HG03139 (cell line): ENCODE data around the gene SAMD11.
"Not testable (repeated sequence)": the region's sequence is repeated elsewhere in the genome, so short reads cannot be mapped to it uniquely, and the experiment has no call there.

Source experiments
- ATAC-seq: cut with Tn5 transposase; IDR thresholded peaks from one replicate; pipeline ENCODE4 v1.9.1; 2021; ENCODE audit not compliant: unreplicated experiment

Gene SAMD11

GRCh38 chr1:943545-944340 lies 20.0 kb downstream of the SAMD11 start:
- ATAC-seq = no peak

DNA sequence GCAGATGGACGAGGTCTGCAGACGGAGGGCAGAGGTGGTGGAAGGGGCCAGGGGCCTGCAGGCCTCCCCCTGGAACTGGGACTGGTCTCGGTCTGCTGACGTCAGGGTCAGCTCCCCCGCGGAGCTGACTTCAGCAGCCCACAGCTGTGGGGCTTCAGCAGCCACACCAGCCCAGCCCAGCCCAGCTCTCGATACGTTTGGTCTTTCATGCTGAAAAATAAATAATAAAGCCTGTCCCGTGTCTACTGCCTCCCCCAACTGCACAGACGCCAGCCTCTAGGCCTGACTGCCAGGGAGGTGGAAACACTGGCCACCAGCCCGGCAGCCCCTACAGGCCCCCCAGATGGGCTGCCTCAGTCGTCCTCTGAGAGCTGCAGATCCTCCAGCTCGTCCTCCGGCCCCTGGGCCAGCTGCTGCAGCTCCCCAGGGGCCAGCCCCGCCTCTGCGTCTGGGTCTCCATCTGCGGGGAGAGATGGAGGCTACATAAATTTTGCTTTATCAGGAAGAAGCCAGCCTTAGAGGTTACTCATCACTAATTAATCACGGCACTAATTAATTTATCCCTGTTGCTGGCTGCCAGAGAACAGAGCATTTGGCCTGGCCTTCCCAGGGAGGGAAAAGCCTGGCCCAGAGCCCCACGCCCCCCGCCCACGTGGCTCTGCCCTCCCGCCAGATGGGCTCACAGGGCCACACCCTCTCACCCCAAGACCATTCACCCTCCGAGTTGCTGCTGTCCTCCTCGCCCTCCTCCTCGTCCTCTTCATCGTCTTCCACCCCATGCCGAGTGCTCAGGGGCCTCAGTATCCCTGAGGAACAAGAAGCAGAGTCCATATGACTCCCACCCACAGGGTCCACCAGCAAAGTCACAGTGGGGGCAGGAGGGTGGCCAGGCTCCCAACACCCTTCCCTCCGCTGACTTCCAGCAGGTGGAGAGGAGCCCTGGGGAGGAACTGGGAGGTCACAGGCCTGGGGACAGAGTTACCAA lies 20.9 kb downstream of the SAMD11 start:
- no peak for ATAC-seq

- no peak for ATAC-seq
Observed at GRCh38 chr1:945688-946556, 22.2 kb downstream of the SAMD11 start.

DNA sequence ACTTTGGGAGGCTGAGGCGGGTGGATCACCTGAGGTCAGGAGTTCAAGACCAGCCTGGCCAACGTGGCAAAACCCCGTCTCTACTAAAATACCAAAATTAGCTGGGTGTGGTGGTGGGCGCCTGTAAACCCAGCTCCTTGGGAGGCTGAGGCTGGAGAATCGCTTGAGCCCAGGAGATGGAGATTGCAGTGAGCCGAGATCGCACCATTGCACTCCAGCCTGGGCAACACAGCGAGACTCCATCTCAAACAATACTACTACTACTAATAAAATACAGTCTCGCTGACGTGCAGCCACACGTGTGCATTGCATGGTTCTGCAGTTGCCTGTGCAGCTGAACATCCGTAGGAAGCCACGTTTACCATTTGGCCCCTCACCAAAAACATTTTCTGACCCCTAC lies 23.1 kb downstream of the SAMD11 start:
- ATAC-seq = not testable (repeated sequence)

- ATAC-seq = no peak
Observed at GRCh38 chr1:947958-948357, 24.2 kb downstream of the SAMD11 start.

GRCh38 chr1:950268-950667 lies 26.5 kb downstream of the SAMD11 start:
- ATAC-seq = no peak

DNA sequence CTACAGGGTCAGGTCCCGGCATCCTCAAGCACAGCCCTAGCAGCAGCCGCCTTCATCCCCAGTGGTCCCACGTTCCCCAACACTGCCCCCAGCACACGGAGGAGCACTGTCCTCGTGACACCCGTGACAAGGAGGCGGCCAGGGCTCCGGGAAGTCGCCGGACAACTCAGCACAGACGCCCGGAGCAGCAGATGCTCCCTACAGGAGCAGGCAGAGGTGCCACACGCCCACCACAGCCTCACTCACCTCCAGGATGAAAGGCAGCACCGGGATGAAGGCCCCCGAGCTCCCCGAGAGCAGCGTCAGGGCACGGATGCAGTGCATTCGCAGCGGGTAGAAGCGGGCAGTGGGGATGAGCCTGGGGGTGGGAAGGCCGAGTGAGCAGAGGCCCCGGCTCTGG lies 27.2 kb downstream of the SAMD11 start:
- ATAC-seq = no peak

GRCh38 chr1:951364-951763 lies 27.6 kb downstream of the SAMD11 start:
- ATAC-seq = no peak

DNA sequence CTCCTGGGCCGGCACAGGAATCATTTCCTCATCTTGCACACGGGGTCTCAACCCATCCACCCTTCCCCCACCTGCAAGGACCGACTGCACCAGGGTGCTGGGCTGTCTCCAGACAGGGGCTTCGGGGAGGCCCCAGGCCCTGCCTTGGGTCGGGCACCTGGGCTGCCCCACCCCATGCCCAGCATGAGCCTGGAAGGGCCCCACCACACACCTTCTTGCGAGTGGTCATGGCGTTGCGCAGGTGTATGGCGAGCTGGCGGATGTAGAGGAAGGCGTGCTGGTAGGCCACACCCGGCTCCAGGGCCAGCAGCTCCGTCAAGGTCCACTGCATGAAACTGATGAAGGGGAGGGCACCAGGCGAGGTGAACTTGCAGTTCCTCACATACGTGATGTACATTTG lies 28.5 kb downstream of the SAMD11 start:
- ATAC-seq = no peak

DNA sequence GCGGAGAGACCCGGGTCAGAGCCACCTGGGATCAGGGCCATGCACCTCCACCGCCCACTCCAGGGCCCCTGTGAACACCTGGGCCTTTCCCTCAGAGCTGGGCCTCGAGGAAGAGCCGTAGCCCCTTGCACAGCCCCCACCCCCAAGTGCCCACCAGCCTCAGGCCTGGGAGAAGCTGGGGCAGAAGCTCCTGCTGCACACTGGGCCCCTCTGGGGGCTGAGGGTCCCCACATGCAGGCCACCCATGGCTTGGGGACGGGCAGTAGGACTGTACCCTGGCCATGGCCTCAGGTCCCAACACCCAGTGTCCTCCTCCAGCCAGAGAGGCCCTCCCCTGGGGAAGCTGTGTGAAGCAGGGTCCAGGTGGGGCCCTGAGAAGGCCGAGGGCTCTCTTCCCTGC lies 28.9 kb downstream of the SAMD11 start:
- no peak for ATAC-seq

DNA sequence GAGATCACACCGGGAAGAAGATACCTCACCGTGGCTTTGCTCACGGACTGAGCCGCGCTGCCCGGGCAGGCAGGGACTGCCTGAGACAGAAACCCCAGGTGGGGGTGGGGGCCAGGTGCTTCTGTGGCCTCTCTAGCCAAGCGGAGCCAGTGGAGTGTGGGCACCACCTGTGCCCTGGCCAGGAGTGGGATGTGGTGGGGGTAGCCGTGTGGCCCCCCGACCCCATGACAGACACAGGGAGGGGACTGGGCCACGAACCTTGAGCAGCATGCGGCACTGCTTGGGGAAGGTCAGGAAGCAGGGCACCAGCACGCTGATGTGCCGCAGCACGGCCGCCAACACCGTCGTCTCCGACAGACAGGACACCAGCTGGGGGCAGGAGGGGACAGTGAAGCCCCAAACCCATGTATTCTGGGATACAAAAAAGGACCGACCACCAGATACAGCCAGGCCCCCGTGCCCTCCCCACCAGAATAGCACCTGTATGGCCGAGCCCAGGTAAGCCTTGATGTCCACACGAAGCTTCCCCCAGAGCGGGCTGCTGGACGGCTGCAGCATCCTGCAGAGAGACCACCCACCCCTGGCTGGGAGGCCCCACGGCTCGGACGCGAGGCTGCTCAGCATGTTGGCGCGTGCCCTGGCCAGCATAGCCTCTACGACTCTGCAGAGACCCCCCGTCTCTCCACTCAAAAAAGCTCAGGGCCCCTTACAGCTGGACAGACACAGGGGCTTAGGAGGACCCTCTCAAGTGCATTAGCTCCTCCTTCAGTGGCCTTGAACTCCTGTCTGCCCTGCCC lies 30.0 kb downstream of the SAMD11 start:
- no peak for ATAC-seq

DNA sequence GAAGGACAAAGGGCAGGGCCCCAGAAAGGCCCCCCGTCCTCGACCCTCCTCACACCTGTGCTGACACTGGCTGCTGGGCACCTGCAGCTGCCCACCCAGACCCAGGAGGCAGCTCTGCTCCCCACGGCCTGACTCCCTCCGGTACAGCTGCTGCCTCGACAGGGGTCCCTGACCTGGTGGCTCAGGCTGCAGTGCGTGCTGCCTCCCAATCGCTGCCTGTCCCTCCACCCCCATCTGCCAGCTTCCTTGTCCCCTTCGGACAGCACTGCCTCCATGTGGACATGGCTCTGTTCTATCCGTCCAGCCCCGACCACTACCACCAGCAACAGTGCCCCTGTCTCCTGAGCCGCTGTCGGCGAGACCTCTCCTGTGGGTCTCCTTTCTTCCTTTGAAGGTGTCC lies 31.2 kb downstream of the SAMD11 start:
- no peak for ATAC-seq

DNA sequence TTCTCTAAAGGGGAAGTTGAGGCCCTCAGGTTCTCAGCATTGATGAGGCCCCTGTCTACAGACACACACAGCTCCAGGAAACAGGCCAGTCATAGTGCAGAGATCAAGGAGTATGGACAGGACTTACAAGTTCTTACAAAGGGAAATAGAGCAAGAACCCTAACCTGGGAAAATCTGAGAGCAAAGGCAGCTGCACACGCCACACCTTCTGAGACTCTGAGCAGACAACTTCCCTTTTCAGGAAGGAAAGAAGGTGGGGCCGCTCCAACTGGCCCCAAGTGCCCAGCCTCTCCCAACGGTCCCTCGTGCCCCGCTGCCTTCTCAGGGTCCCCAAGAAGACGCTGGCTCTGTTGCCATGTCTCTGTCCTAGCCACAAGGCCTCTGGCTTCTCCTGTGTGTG lies 31.8 kb downstream of the SAMD11 start:
- no peak for ATAC-seq

GRCh38 chr1:956636-957035 lies 32.9 kb downstream of the SAMD11 start:
- ATAC-seq = no peak

GRCh38 chr1:958823-959730 lies 35.4 kb downstream of the SAMD11 start, which contains the start of gene NOC2L:
NOC2L (minus strand) TSS chr1:959256; CDS start chr1:959240, 16 bp downstream.
- ATAC-seq = peak; percentile 62

- no peak for ATAC-seq
Observed at GRCh38 chr1:959731-960362, 36.1 kb downstream of the SAMD11 start.

- peak; percentile 41 for ATAC-seq
Observed at GRCh38 chr1:960363-961131, 36.8 kb downstream of the SAMD11 start, which contains the start of gene KLHL17. KLHL17 (plus strand) TSS chr1:960584; CDS start chr1:960694, 110 bp downstream.
